ENCODE results near the gene CSPG4. TPM values are rescaled to one million over a fixed set of nuclear protein-coding genes. Genes with fewer than 3 reads are reported as not detected.
A peak's percentile ranks its signal among the peaks of the same experiment; 100 is the strongest.

The CSPG4 gene
- total and polyA plus RNA-seq, 2 of the 13 experiments (the other 11 are each of a cell fraction or from before 2014, with no cell fraction given), result 0.01 to 0.04 TPM

DNA sequence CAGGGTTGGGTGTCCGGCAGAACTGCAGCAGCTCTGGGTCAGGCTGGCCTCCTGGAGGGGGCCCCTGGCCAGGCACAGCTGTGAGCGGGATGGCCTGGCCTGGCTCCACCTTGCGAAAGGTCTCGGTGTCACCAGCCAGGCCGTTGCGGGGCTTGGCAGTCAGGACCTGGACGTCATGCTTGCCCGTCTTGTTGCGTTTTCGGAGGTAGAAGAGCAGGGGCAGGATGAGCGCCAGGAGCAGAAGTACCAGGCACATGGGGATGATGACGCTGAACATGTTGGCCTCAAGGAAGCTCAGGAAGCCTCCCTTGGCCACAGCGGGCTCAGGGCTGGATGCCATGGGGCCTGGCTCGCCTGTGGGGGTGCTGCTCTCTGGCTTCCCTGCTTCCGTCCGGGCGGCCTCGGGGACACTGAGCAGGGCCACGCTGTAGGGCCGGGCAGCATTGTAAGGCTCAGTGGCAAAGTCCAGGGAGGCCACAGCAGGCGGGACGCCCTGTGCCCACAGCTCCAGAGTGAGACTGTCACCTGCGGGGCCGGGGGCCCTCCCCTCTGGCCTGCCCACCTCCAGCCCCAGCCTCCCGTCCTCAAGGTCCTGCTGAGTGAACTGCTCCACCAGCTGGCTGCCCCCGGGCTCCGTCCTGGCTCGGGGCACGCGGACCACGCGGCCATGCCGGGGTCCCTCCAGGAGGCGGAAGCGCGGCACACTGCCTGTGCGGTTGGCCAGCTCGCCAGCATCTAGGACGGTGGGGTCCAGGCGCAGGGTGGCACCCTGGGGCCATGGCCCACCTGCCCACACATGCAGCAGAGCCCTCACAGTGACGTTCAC, 36.9 kb downstream of the CSPG4 start (continued):
- TF ChIP-seq, protein P1, sequence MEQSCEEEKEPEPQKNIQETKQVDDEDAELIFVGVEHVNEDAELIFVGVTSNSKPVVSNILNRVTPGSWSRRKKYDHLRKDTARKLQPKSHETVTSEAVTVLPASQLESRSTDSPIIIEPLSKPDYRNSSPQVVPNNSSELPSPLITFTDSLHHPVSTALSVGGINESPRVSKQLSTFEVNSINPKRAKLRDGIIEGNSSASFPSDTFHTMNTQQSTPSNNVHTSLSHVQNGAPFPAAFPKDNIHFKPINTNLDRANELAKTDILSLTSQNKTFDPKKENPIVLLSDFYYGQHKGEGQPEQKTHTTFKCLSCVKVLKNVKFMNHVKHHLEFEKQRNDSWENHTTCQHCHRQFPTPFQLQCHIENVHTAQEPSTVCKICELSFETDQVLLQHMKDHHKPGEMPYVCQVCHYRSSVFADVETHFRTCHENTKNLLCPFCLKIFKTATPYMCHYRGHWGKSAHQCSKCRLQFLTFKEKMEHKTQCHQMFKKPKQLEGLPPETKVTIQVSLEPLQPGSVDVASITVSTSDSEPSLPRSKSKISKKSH (CRISPR knock-in tag; IDR thresholded peaks at IDR 0.05; ENCODE audit: borderline replicate concordance), result no peak
- TF ChIP-seq, protein P2, sequence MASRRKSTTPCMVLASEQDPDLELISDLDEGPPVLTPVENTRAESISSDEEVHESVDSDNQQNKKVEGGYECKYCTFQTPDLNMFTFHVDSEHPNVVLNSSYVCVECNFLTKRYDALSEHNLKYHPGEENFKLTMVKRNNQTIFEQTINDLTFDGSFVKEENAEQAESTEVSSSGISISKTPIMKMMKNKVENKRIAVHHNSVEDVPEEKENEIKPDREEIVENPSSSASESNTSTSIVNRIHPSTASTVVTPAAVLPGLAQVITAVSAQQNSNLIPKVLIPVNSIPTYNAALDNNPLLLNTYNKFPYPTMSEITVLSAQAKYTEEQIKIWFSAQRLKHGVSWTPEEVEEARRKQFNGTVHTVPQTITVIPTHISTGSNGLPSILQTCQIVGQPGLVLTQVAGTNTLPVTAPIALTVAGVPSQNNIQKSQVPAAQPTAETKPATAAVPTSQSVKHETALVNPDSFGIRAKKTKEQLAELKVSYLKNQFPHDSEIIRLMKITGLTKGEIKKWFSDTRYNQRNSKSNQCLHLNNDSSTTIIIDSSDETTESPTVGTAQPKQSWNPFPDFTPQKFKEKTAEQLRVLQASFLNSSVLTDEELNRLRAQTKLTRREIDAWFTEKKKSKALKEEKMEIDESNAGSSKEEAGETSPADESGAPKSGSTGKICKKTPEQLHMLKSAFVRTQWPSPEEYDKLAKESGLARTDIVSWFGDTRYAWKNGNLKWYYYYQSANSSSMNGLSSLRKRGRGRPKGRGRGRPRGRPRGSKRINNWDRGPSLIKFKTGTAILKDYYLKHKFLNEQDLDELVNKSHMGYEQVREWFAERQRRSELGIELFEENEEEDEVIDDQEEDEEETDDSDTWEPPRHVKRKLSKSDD (CRISPR knock-in tag; IDR thresholded peaks at IDR 0.05; ENCODE audit: low read depth), result no peak
- TF ChIP-seq ZNF747 (CRISPR knock-in tag; IDR thresholded peaks at IDR 0.05; ENCODE audit: borderline replicate concordance), result no peak
- 0 out of 2 replicates have a peak, but pooled peaks have one; percentile 34 for TF ChIP-seq EEA1 (CRISPR knock-in tag; IDR thresholded peaks at IDR 0.05; ENCODE audit: borderline replicate concordance)
- peak; percentile 32; the same call in 1 of the 2 replicates for TF ChIP-seq HOXA3 (CRISPR knock-in tag; IDR thresholded peaks at IDR 0.05)
- TF ChIP-seq ZNF230 (CRISPR knock-in tag; IDR thresholded peaks at IDR 0.05), result no peak
- TF ChIP-seq REL (CRISPR knock-in tag; conservative IDR thresholded peaks at IDR 0.05), result no peak
- TF ChIP-seq, protein P3, sequence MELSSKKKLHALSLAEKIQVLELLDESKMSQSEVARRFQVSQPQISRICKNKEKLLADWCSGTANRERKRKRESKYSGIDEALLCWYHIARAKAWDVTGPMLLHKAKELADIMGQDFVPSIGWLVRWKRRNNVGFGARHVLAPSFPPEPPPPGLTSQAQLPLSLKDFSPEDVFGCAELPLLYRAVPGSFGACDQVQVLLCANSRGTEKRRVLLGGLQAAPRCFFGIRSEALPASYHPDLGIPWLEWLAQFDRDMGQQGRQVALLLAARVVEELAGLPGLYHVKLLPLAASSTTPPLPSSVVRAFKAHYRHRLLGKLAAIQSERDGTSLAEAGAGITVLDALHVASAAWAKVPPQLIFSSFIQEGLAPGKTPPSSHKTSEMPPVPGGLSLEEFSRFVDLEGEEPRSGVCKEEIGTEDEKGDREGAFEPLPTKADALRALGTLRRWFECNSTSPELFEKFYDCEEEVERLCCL (CRISPR knock-in tag; IDR thresholded peaks at IDR 0.05; ENCODE audit: borderline replicate concordance), result no peak
- TF ChIP-seq ZNF205 (CRISPR knock-in tag; IDR thresholded peaks at IDR 0.05), result no peak
- TF ChIP-seq ZNF12 (CRISPR knock-in tag; IDR thresholded peaks at IDR 0.05), result no peak
- TF ChIP-seq, protein P4, sequence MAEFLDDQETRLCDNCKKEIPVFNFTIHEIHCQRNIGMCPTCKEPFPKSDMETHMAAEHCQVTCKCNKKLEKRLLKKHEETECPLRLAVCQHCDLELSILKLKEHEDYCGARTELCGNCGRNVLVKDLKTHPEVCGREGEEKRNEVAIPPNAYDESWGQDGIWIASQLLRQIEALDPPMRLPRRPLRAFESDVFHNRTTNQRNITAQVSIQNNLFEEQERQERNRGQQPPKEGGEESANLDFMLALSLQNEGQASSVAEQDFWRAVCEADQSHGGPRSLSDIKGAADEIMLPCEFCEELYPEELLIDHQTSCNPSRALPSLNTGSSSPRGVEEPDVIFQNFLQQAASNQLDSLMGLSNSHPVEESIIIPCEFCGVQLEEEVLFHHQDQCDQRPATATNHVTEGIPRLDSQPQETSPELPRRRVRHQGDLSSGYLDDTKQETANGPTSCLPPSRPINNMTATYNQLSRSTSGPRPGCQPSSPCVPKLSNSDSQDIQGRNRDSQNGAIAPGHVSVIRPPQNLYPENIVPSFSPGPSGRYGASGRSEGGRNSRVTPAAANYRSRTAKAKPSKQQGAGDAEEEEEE (CRISPR knock-in tag; IDR thresholded peaks at IDR 0.05; ENCODE audit: borderline replicate concordance), result no peak
- TF ChIP-seq ZNF468 (CRISPR knock-in tag; IDR thresholded peaks at IDR 0.05), result no peak
- no peak for TF ChIP-seq RFXAP (CRISPR knock-in tag; IDR thresholded peaks at IDR 0.05; ENCODE audit: borderline replicate concordance)
- TF ChIP-seq, protein P5, sequence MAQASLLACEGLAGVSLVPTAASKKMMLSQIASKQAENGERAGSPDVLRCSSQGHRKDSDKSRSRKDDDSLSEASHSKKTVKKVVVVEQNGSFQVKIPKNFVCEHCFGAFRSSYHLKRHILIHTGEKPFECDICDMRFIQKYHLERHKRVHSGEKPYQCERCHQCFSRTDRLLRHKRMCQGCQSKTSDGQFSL (CRISPR knock-in tag; IDR thresholded peaks at IDR 0.05), result 0 out of 2 replicates have a peak, but pooled peaks have one; percentile 38
- TF ChIP-seq ZFP36L2 (CRISPR knock-in tag; IDR thresholded peaks at IDR 0.05), result no peak
- TF ChIP-seq, protein P6, sequence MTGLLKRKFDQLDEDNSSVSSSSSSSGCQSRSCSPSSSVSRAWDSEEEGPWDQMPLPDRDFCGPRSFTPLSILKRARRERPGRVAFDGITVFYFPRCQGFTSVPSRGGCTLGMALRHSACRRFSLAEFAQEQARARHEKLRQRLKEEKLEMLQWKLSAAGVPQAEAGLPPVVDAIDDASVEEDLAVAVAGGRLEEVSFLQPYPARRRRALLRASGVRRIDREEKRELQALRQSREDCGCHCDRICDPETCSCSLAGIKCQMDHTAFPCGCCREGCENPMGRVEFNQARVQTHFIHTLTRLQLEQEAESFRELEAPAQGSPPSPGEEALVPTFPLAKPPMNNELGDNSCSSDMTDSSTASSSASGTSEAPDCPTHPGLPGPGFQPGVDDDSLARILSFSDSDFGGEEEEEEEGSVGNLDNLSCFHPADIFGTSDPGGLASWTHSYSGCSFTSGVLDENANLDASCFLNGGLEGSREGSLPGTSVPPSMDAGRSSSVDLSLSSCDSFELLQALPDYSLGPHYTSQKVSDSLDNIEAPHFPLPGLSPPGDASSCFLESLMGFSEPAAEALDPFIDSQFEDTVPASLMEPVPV (CRISPR knock-in tag; IDR thresholded peaks at IDR 0.05), result 0 out of 2 replicates have a peak, but pooled peaks have one; percentile 33
- no peak for TF ChIP-seq JUND (CRISPR knock-in tag; IDR thresholded peaks at IDR 0.05)
- no peak for TF ChIP-seq ZNF713 (CRISPR knock-in tag; IDR thresholded peaks at IDR 0.05)
- 0 out of 2 replicates have a peak, but pooled peaks have one; percentile 16 for TF ChIP-seq SALL1 (CRISPR knock-in tag; IDR thresholded peaks at IDR 0.05)

Measured in HepG2 (cell line).